Hindlimb muscle (tissue), 1 donor: Measurements from ENCODE around the gene VPS13D. TPM values are rescaled to one million over a fixed set of nuclear protein-coding genes. Genes with fewer than 3 reads are reported as not detected.
"Not testable (repeated sequence)": the region's sequence is repeated elsewhere in the genome, so short reads cannot be mapped to it uniquely, and the experiment has no call there.

Experiments used
- DNase-seq: peaks from one replicate; pipeline ENCODE4 v3.0.0-alpha.2; 2013
- polyA plus RNA-seq: library from polyadenylated mRNA; unstranded; fragments of 120-200 nt; gene quantifications from one replicate; pipeline ENCODE4 v1.2.1, GENCODE V29; 2013; ENCODE audit not compliant: insufficient read length

VPS13D gene
- polyA plus RNA-seq, 1 donor, result 17.8 TPM

DNA sequence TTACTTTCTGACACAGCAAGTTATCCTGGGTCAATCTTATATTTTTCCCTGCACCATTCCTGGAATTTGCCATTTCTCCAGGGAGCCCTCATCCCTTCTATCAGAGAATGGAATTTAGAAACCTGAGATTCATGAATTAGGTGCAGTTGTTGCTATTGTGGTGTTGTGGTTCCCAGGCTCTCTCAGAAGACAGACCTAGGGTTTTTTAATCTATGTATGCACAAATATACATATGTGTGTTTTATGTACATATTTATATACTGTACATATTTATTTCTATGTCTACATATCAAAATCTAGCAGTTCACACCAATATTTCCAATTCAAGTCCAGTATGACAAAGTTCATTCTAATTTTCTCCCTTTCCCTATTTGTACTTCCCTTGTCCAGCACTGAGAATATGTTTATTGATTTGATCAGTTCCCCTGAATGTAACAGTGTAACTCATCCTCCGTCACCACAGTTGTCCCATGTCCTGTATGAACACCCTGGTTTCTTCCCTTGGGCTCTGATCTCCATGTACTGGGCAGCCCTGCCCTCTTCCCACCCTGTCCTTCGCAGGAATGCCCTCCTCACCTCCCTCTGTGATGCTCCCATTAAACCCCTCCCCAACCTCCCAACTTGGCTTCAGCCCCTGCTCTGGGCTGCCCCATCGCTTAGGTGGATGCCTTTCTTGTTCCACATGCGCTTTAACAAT is 145.5 kb downstream of the VPS13D start:
- no peak for DNase-seq

DNA sequence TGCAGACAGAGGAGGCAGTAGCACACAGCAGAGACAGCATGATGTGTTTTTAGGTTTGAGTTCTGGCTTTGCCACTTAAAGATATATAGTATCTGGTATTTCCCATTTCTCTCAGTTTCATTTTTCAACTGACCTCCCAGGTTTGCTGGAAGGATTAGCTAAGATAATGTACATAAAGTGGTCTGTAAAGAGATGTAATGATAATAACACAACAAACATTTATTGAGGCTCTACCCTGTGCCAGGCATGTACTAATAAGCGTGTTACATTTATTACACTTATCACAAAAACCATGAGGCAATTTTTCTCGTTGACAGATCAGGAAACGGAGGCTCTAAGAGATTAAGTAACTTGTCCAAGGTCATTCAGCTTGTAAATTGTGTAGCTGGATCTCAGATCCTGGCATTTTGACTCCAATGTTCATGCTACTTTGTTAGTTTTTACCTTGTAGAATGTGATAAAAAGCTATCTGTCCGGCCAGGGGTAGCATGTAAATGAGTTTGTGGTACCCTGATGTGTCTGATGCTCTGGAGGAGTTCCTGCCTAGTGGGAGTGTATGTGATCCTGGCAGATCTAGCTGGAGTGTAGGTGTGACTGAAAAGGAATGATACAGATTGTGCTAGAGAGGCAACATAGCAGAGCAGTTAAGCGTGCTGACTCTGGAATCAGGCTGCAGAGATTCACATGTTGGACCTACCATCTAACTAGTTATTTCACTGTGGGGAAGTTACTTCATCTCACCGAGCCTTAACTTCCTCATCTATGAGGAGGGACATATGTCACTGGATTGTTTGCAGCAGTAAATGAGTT is 146.6 kb downstream of the VPS13D start:
- DNase-seq, result no peak

DNA sequence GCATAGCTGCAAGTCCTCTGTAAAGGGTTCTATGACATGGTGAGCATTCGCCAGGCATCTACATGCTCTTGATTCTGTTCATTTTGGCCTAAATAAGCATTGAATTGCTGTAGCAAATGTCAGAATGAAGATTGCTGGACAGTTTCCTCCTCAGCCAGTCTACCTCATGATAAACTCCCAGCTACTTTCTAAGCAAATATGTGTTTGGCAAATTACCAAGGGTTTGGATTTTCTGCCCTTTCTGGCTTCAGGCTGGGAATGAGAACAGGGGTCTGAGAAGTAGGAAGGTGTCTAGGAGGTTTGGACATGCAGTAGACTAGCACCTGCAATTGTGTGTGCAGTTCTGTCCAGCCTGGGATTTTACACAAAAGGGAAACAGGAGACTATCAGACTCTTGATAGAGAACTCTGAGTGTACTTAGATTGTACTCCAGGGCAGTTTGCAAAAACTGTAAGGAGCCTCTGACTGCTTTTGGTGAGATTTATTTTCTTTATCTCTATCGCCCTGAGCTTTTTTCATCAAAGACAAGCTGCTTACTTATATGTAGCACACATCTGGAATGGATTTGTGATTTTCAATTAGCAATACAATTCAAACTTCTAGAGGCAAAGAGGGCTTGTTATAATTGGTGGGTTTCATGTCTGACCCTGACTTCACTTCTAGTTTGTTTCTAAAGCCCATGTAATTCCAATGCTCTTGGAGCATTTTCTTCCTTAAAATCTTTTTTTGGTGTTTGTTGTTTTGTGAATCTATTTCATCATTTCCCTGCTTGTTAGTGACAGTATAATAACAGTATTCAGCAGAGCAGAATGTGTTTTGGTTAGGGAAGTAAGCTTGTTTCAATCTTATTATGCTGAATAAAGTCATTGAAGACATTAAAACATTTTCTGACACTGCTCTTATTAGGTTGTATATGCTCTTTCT is 150.8 kb downstream of the VPS13D start:
- DNase-seq, result no peak

DNA sequence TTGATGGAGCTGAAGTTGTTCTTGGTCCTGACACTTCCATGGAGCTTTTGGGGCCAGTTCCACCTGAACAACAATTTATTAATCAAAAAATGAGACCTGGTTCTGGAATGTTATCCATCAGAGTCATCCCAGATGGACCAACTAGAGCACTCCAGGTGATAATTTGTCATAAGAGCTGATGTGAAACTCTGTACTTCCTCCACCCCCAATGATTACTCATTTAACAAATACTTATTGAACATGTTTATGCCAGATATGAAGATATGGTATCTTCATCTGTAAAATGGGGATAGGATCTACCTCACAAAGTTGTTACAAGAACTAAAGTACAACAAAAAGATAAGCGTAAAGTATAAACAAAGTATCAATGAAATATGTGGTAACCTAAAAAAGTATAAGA is 153.2 kb downstream of the VPS13D start:
- DNase-seq, result no peak

DNA sequence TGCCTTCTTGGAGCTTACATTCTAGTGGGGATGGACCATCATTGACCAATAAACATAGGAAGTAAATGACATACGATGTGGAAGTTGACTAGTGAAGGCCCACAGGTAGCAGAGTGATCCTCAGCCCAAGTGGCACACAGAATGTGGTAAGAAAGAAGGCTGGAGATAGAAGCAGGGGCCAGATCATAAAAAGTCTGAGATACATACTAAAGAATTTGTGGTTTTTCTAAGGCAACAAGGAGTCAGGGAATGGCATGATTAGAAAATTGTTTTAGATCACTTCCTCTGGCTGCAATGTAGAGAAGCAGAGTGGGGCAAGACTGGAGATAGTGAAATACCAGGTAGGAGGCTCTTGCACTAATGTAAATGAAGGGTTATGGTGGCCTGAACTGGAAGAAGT is 154.0 kb downstream of the VPS13D start:
- no peak for DNase-seq

DNA sequence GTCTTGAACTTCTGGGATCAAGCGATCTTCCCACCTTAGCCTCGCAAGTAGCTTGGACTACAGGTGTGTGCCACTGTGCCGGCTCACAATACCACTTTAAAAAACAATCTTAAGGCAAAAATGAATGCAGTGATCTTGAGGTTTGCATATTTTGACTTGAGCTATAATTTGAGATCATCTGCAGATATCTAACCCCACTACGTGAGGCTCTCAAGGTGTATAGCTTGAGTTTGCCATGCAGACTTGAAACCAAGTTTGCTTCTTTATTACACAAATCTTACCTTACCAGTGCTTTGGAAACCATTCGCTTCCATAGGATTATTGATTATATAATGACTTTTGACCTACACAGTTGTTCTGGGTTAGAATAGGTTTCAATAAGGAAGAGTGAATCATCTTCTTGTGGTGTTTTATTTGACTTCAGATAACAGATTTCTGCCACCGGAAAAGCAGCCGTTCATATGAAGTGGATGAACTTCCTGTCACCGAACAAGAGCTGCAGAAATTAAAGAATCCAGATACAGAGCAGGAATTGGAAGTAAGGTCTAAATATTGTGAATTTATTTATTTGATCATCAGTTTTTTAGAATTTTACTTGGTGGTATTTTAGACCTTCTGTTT is 155.1 kb downstream of the VPS13D start:
- DNase-seq, result no peak

DNA sequence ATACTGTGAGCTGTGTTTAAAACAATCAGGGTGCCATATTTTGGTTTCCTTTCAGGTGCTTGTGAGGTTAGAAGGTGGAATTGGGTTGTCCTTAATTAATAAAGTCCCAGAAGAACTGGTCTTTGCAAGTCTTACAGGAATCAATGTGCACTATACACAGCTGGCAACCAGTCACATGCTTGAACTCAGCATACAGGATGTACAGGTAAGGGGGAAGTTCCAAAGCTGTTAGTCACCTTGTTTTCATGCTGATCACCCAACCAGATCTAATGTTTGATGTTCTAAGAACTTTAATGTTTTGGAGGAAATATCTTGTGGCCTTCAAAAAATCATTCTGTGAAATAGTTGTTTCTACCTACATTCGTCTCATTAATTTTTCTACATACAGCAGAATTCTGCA is 156.3 kb downstream of the VPS13D start:
- no peak for DNase-seq

DNA sequence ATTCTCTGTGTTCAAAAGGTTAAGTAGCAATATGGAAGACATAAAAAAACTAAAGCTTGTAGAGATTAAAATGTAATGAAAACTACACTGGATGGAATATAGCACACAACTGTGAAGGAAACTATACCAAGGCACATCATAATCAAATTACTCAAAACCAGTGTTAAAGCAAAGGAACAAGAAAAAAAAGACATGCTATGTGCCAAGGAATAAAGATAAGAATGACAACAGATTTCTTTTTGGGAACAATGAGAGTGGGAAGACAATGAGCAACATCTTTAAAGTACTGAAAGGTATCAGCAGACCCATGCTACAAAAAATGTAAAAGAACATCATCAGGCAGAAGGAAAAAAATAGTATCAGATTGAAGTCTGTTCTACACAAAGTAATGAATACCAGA is 157.8 kb downstream of the VPS13D start:
- DNase-seq, result no peak

DNA sequence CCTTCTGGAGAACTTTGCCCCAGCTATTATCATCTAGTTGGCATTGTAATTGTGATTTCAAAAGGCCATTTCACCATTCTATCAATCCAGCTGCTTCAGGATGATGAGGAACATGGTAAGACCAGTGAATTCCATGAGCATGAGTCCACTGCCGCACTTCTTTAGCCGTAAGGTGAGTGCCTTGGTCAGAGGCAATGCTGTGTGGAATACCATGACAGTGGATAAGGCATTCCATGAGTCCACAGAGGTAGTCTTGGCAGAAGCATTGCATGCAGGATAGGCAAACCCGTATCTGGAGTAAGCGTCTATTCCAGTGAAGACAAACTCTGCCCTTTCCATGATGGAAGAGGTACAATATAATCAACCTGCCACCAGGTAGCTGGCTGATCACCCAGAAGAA is 160.5 kb downstream of the VPS13D start:
- DNase-seq, result not testable (repeated sequence)

DNA sequence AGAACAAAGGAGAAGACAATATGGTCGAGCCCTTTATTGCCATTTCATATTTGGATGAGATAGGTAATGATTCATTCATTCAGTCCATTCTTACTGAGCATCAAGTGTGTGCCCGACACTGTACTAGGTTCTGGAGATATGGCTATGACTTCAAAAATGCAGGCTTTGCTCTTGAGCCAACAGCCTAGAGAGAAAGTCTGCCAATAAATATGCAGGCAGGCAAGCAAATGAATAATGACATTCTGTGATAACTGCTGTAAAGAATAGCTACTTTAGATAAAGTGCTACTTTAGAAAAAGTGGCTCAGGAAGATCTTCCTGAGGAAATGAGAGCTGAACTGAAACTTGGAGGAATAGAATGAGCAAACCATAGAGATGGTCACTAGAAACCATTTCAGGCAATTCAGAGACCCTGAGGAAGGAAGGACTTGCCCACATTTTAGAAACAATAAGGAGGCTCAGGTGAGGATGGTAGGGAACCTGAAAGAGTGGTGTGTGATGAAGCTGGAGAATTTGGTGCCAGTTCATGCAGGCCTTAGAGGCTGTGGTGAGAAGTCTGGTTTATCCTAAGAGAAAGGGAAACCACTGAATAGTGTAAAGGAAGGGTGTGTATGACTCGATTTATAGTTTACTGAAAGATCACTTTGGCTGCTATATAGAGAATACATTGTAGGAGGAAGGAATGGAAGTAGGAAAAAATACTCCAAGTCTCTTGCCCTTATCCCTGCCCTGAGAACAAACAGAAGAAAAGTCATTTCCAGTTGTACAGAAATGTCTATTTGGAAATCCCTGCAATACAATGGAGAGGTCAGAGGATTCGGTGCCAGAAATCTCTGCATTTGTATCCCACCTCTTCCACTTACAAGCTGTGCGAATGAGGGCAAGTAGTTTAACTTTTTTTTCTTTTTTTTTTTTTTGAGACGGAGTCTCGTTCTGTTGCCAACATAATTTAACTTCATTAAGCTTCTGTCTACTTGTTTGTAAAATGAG is 167.9 kb downstream of the VPS13D start:
- no peak for DNase-seq

DNA sequence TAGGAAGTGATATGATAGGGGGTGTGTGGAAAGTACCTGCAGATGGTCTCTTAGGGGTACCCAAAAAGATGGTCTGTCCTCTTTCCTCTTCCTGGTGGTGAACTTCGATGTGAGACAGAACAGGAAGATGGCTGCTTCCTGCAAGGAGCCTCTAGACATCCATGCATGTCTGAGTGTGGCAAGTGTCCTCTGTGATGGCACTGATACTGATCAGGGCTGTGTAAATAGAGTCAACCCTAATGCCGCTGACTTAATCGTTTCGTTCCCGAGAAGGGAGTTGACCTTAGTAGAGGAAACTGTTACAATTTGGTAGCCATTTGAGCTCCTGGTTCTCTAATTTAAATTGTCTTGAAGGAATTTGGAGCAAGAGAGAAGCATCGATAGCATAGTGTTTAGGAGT is 168.6 kb downstream of the VPS13D start:
- DNase-seq, result no peak

DNA sequence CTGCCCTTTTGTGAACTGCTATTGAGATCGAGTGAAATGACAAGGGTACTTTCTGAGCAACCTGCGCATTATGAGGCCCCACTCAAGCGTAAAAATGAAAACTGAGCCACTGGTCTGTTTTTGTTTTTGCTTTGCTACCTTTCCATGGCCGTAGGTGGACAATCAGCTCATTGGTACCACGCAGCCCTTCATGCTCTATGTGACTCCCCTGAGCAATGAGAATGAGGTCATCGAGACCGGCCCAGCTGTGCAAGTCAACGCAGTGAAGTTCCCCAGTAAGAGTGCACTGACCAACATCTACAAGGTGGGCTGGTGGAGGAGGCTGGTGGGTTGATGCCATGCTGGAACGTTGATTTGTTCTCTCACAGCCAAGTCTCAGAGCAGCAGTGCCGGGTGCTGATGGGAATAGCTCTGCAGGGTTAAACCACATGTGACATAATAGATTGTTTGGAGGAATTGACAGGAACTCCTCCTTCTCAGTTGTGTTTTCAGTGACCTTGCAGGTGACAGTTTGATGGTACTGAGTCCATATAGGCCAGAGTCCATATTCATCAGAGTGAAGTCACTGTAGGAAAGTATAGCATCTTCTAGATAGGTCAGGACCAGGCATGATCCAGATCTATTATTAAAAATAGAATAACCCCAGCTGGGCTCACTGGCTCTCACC is 170.3 kb downstream of the VPS13D start:
- DNase-seq, result no peak

DNA sequence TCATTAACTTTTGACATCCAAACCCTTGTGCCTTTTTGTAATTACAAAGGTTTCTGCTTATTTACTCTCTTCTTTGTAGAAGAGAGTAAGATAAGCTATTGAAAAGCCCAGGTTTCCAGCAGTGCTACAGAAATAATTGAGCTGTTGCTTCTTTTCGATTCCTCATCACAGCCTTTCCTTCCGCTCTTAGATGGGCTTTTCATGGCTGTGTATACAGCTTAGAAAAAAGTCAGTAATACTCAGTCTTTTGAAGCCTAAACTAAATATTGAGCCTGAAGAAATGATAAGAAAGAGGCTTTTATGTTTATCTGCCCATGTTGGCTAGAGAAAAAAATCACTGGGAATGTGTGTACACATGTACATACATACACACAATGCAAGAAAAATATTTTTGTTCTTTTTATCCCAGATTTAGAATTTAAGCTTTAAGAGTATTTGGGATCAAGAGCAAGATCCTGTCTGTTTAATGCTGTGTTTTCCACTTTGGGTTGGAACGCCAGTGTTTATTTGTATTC is 172.4 kb downstream of the VPS13D start:
- no peak for DNase-seq

DNA sequence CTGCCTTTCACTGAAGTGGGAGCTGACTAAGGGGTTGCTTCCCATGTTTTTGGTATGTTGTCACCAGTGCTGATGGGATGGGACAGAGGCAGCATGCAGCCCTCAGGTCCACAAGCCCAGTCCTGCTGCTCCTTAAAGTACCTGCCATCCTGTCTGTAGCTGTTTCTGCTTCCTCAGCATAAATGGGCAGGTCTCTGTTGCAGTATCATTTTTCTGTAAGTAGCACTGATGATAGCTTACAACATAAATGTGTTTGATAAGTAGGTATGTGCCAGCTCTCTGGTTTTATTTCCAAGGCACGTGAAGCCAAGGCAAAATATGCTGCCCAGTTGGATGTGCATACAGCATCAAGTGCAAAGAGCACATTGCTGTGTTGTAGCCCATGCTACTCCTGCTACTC is 173.0 kb downstream of the VPS13D start:
- DNase-seq, result no peak

DNA sequence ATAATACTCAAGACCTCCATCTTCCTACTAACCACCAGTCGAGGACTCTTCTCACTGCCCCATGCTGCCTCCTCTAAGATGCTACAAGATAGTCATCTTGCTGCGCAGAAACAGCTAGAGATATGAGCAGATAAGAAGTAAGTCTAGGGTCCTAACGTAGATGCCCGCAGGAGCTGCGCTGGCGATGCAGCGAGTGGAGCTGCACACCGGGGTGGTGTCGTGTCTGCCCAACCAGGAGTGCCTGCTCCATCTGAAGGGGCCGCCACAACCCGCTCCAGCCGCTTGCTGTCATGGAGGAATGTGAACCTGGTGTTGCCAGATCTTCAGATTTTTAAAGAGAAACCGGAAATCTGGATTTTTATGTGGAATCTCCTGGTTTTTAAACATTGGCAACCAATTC is 175.1 kb downstream of the VPS13D start:
- no peak for DNase-seq

DNA sequence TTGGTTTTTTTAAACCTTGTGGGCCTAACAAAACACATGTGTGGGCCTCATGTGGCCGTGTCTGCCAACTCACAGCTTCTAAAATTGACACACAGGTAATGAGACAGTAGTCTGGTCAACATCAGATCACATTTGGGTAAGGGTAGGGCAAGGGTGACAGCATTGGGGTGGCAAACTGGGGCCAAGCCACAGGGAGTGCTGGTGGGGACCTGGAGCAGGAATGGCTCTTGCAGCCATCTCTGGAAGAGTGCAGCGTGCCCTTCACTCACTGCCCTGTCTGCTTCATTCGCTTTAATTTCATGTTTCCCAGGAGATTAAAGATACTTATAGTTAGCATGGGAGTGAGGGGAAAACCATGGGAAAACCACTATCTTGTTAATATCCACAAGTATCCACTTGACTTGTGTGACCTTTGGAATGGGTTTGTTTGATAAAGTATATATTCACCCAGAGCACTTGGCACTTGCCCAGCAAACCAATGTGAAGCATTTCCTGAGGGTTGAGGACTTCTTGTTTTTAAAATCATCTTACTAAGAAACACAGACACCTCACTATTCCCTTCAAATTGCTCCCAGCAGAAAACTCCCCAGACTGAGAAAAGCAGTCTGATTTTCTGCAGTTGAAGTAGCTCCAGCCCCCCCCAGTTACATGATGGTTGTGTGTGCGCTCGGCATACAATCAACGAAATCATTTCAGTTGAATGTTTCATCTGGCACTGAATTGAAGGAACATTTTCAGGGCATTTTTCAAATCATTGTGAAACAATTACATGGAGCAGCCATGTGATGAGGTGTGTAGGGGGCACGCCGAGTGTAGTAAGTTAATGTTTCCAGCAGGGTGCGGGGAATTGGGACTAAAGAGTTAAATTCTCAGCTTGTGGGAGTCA is 175.7 kb downstream of the VPS13D start:
- no peak for DNase-seq

DNA sequence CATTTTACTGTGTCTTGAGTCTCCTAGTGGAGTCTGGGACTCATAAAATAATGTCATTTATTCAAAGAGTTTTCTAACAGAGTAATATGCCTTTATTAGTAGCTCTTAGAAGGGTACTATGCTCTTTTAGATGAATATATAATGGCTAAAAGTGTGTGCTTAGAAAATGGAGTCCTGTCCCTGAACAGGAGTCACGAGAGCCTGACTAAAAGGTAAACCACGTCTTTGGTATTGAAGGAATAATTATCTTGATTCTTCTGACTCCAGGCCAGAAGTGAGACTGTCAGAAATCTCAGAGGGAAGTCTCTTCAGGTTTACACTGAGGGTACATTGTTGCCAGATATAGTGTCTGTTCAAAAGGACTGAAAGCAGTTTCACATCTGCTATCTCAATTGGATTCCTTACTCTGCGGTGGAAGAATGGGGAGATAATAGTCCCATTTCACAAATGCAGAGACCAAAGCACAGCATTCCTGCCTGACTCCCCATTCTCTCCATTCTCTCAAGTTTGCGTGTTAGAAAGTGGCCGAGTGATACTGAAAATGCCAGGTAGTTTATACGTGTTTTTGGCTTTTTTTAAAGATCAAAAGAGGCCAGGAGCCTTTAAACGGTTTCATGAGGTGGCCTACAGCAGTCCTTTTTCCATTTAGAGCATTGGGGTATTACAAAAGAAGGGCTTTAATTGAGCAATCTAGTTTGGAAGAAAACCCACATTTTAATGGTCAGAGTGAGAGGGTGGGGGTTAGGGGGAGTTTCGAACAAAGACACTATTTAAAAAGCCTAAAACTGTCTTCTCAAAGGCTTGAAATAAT is 176.6 kb downstream of the VPS13D start:
- DNase-seq, result no peak
